ENCODE measurements around the gene LMAN1L. TPM values are rescaled to one million over a fixed set of nuclear protein-coding genes. Genes with fewer than 3 reads are reported as not detected.
A peak's percentile ranks its signal among the peaks of the same experiment; 100 is the strongest.

The LMAN1L gene
- total RNA-seq, 2 experiments from 2014 or later = 0.09 to 0.38 TPM

- ChIA-PET CTCF (ENCODE audit: unreplicated experiment) (interaction anchor here (0.6 to 4.5 kb wide), 6 partner anchors 9 to 145 kb away, joined by 3 to 40 read pairs (median 4); no protein-coding TSS in a partner anchor), POLR2A (interaction anchor here (0.6 to 11.4 kb wide), 12 partner anchors 12 to 236 kb away, joined by 3 to 221 read pairs (median 4); partner anchors contain the start of gene ARID3B)
- peaks cover 30% of the 10 kb centered on the region; the same call in 1 of the 2 replicates for H3K79me2 ChIP-seq (ENCODE audit: insufficient read depth, low read depth, low read length)
- H4K20me1 ChIP-seq (ENCODE audit: insufficient read depth, low read length) = no peaks in the 10 kb centered on the region
- H3K4me1 ChIP-seq (ENCODE audit: insufficient read depth, low read length, poor library complexity, severe bottlenecking) = peaks cover 86% of the 10 kb centered on the region
- H2AFZ ChIP-seq (ENCODE audit: low read length) = no peak overlapping the region
- intact Hi-C loops (cut with micrococcal nuclease; ENCODE audit: unreplicated experiment) = loop anchor here (1.0 kb wide), 1 partner anchor 10 kb away; no protein-coding TSS in a partner anchor
- no peak for TF ChIP-seq CTCF (conservative IDR thresholded peaks at IDR 0.05; ENCODE audit: low read length)
- no peak for TF ChIP-seq EZH2phosphoT487 (IDR thresholded peaks at IDR 0.05; ENCODE audit: borderline replicate concordance, low read depth, low read length)
- BruUV-seq (replicated peaks) = no TSS peak
- no peaks in the 10 kb centered on the region for H3K9me3 ChIP-seq (ENCODE audit: low read length)
- peak overlapping the region; percentile 99 for H3K27ac ChIP-seq (ENCODE audit: low read depth, low read length, poor library complexity, severe bottlenecking)
- H3K4me2 ChIP-seq (ENCODE audit: low read length) = peak overlapping the region; percentile 77
- peak; percentile 96 for DNase-seq (ENCODE audit: low spot score)
- H3K36me3 ChIP-seq (ENCODE audit: insufficient read depth, low read length) = no peaks in the 10 kb centered on the region
- H3K9me2 ChIP-seq (ENCODE audit: insufficient read depth, low read length) = no peaks in the 10 kb centered on the region
- peak overlapping the region; percentile 57 for H3K4me3 ChIP-seq (ENCODE audit: low read depth, low read length, poor library complexity, severe bottlenecking)
Measured at GRCh38 chr15:74776821-74777768, 35.5 kb upstream of the LMAN1L start.

GRCh38 chr15:74777769-74778598 lies 34.7 kb upstream of the LMAN1L start:
- Histone ChIP-seq H3K9me3 (ENCODE audit: low read length) (no peaks in the 10 kb centered on the region), H3K36me3 (ENCODE audit: insufficient read depth, low read length) (peaks cover 6% of the 10 kb centered on the region), H3K4me1 (ENCODE audit: insufficient read depth, low read length, poor library complexity, severe bottlenecking) (peaks cover 80% of the 10 kb centered on the region), H3K27ac (ENCODE audit: low read depth, low read length, poor library complexity, severe bottlenecking) (peak overlapping the region; percentile 99), H3K9me2 (ENCODE audit: insufficient read depth, low read length) (no peaks in the 10 kb centered on the region), H2AFZ (ENCODE audit: low read length) (no peak overlapping the region), H3K4me3 (ENCODE audit: low read depth, low read length, poor library complexity, severe bottlenecking) (peak overlapping the region; percentile 49), H3K79me2 (ENCODE audit: insufficient read depth, low read depth, low read length) (peaks cover 36% of the 10 kb centered on the region), H4K20me1 (ENCODE audit: insufficient read depth, low read length) (no peaks in the 10 kb centered on the region), H3K4me2 (ENCODE audit: low read length) (peak overlapping the region; percentile 77)
- POLR2A ChIA-PET = interaction anchor here (0.6 to 11.4 kb wide), 15 partner anchors 11 to 855 kb away, joined by 3 to 221 read pairs (median 4); partner anchors contain the start of gene ARID3B
- CTCF ChIA-PET (ENCODE audit: unreplicated experiment) = interaction anchor here (0.6 to 4.5 kb wide), 5 partner anchors 9 to 146 kb away, joined by 3 to 40 read pairs (median 6); no protein-coding TSS in a partner anchor
- TF ChIP-seq EZH2phosphoT487 (IDR thresholded peaks at IDR 0.05; ENCODE audit: borderline replicate concordance, low read depth, low read length) = no peak
- TF ChIP-seq CTCF (conservative IDR thresholded peaks at IDR 0.05; ENCODE audit: low read length) = no peak
- intact Hi-C loops (cut with micrococcal nuclease; ENCODE audit: unreplicated experiment) = loop anchor here (1.0 kb wide), 1 partner anchor 9 kb away; no protein-coding TSS in a partner anchor
- no TSS peak for BruUV-seq (replicated peaks)
- DNase-seq (ENCODE audit: low spot score) = peak; percentile 64
